Right lobe of liver (tissue), 4 donors: ENCODE measurements around the gene DCAF5.

ENCODE experiments used
- CTCF ChIP-seq, 4 donors: fragments of 200-600 bp in 3 of 4; fragments of 450-650 bp in 1 of 4; IDR thresholded peaks; one replicate each; pipeline versions ENCODE4 v1.5.1 to v1.8.0; 2016 to 2022; ENCODE audit warnings: antibody characterized with exemption in 4 of 4, mild to moderate bottlenecking in 2 of 4
- POLR2A ChIP-seq: fragments of 450-650 bp; IDR thresholded peaks from one replicate; pipeline ENCODE4 v1.6.1; 2017; ENCODE audit warnings: antibody characterized with exemption, mild to moderate bottlenecking
- donor health status: DM: no; HTN: no; CAD: no.
- donor health status: DM: no; HTN: no; CAD: no.
- donor health status: DM: no; HTN: yes; CAD: no.

- no peak for TF ChIP-seq CTCF (IDR thresholded peaks at IDR 0.05)
- no peak for TF ChIP-seq POLR2A
Observed at GRCh38 chr14:69046476-69046860, 106.5 kb downstream of the DCAF5 start.
